PFSK-1 (cell line): ENCODE measurements around the gene METTL18.

Experiments used
- FOXP2 ChIP-seq: optimal IDR thresholded peaks from 2 replicates; pipeline ENCODE3; 2011; ENCODE audit warnings: borderline replicate concordance, control low read depth, inconsistent platforms; ENCODE audit not compliant: insufficient read depth; ENCODE audit errors: extremely low read length, extremely low read depth
- POLR2AphosphoS5 ChIP-seq: IDR thresholded peaks from 2 replicates; pipeline ENCODE4 v1.6.1; 2012; ENCODE audit warnings: low read depth, mild to moderate bottlenecking, control low read depth, low read length, moderate library complexity
- SIN3A ChIP-seq: IDR thresholded peaks from 2 replicates; pipeline ENCODE4 v1.6.1; 2012; ENCODE audit warnings: mild to moderate bottlenecking, low read length, moderate library complexity, borderline replicate concordance; ENCODE audit not compliant: insufficient read depth
- TAF1 ChIP-seq: IDR thresholded peaks from 2 replicates; pipeline ENCODE4 v1.6.1; 2012; ENCODE audit warnings: low read length, control low read depth, borderline replicate concordance; ENCODE audit not compliant: insufficient read depth
- TF ChIP-seq, protein P1 (sequence below), 2 experiments: IDR thresholded peaks; 2 replicates each; pipeline versions ENCODE4 v1.6.1 to v1.8.0; 2011 to 2012; ENCODE audit warnings: low read depth in 2 of 2, low read length in 2 of 2, control low read depth in 1 of 2, inconsistent platforms in 1 of 2, mild to moderate bottlenecking in 1 of 2, moderate library complexity in 1 of 2; ENCODE audit not compliant: insufficient read depth in 1 of 2

Gene METTL18

DNA sequence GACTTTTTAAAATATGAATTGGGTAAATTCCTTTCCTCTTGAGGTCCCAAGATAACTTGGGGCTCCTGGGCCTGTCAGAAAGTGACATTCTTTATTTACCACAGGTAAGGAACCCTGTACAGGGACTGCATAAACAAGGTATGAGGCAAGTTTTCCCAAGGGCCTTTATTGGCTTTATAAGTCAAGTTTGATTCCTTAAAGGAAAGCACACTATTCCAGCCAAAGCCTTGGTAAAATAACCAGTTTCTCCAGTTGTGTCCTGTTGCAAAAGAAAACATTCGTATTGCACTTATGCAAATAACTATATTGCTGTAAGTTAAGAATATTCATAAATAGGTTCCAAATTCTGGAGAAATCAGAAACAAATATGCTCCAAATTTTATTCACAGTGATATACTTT, 21.9 kb upstream of the METTL18 start:
- TF ChIP-seq TAF1, result no peak
- TF ChIP-seq FOXP2, result no peak
- TF ChIP-seq, protein P1, sequence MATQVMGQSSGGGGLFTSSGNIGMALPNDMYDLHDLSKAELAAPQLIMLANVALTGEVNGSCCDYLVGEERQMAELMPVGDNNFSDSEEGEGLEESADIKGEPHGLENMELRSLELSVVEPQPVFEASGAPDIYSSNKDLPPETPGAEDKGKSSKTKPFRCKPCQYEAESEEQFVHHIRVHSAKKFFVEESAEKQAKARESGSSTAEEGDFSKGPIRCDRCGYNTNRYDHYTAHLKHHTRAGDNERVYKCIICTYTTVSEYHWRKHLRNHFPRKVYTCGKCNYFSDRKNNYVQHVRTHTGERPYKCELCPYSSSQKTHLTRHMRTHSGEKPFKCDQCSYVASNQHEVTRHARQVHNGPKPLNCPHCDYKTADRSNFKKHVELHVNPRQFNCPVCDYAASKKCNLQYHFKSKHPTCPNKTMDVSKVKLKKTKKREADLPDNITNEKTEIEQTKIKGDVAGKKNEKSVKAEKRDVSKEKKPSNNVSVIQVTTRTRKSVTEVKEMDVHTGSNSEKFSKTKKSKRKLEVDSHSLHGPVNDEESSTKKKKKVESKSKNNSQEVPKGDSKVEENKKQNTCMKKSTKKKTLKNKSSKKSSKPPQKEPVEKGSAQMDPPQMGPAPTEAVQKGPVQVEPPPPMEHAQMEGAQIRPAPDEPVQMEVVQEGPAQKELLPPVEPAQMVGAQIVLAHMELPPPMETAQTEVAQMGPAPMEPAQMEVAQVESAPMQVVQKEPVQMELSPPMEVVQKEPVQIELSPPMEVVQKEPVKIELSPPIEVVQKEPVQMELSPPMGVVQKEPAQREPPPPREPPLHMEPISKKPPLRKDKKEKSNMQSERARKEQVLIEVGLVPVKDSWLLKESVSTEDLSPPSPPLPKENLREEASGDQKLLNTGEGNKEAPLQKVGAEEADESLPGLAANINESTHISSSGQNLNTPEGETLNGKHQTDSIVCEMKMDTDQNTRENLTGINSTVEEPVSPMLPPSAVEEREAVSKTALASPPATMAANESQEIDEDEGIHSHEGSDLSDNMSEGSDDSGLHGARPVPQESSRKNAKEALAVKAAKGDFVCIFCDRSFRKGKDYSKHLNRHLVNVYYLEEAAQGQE (IDR thresholded peaks at IDR 0.05; ENCODE audit: insufficient read depth in 1 of 2, low read depth in 2 of 2, low read length in 2 of 2), result no peak
- TF ChIP-seq POLR2AphosphoS5, result no peak
- TF ChIP-seq SIN3A, result no peak

DNA sequence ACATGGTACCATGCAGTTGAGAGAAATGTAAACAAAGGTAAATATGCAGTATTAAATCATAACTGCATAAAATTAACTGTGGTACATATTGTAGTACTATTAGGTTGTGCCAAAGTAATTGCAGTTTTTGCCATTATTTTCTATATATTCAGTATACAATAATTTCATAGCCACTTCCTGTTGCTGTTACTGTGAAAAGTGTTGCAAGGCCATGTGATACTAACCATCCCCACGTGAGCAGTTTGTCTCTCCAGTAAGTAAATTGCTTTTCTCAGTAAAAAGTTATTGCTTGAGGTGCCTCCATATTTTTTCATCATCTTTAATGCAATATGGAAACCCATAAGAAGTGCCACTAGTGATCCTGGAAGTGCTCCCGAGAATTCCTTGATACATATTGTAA, 19.6 kb upstream of the METTL18 start:
- no peak for TF ChIP-seq TAF1
- no peak for TF ChIP-seq SIN3A
- TF ChIP-seq, protein P1 (IDR thresholded peaks at IDR 0.05; ENCODE audit: insufficient read depth in 1 of 2, low read depth in 2 of 2, low read length in 2 of 2), result no peak
- TF ChIP-seq POLR2AphosphoS5, result no peak
- no peak for TF ChIP-seq FOXP2

DNA sequence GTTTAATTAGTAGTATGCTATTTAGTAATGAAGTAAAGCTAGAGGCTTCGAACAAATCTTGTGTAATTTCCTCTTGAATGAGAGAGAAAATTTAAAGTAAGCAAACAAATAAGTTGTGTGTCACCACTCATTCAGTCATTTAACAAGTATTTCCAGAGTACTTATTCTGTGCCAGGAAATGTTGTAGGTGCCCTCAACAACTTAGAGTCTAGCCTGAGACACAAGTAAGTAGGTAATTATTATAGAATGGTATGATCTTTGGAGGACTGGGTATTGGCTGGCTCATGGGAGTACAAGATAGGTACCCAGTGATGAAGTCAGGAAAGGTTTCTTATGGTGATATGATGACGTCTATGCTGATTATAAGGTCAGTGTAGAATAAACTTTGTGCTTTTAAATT, 17.4 kb upstream of the METTL18 start:
- TF ChIP-seq POLR2AphosphoS5 (no peak), SIN3A (no peak), TAF1 (no peak), FOXP2 (no peak)
- TF ChIP-seq, protein P1 (IDR thresholded peaks at IDR 0.05; ENCODE audit: insufficient read depth in 1 of 2, low read depth in 2 of 2, low read length in 2 of 2), result no peak

DNA sequence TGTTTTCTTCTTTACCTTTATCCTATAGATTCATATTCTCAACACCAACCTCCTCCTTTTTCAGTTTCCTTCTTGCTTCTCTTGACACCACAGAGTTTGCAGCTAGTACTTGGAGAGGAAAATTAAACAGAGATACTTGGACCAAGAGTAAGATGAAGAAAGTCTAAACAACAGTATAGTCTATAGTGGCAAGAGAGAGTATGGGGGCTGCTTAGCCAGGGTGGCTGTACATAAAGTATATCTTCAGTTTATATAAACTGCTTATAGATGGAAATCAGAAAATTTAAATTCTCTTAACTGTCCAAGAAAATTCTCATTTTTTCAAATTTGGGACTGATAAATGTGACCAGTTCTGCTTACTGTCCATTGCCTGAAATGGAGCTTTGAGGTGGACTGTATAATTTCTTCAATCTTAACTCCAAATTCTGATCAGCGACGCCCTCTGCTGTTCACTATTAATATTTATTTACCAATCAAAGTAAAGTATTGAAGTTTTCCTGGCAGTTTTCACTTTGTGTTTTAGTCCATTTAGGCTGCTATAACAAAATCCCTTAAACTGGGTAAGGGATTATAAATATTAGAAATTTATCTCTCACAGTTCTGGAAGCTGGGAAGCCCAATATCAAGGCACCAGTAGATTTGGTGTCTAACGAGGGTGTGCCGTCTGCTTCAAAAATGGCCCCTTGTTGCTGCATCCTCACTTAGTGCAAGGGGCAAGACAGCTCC, 14.8 kb upstream of the METTL18 start:
- TF ChIP-seq, protein P1 (IDR thresholded peaks at IDR 0.05; ENCODE audit: insufficient read depth in 1 of 2, low read depth in 2 of 2, low read length in 2 of 2), result no peak
- TF ChIP-seq FOXP2 (no peak), SIN3A (no peak), POLR2AphosphoS5 (no peak), TAF1 (no peak)

- TF ChIP-seq POLR2AphosphoS5 (no peak), SIN3A (no peak), TAF1 (no peak), FOXP2 (no peak)
- TF ChIP-seq, protein P1 (IDR thresholded peaks at IDR 0.05; ENCODE audit: insufficient read depth in 1 of 2, low read depth in 2 of 2, low read length in 2 of 2), result no peak
These were observed 10.2 kb upstream of the METTL18 start for GRCh38 chr1:169804941-169805340.
